GM21576 (cell line): ENCODE results near the gene PARD3.

ENCODE experiments used
- ATAC-seq: cut with Tn5 transposase; IDR thresholded peaks from one replicate; pipeline ENCODE4 v1.9.1; 2021; ENCODE audit warnings: mild to moderate bottlenecking, moderate library complexity; ENCODE audit not compliant: unreplicated experiment

PARD3 gene

DNA sequence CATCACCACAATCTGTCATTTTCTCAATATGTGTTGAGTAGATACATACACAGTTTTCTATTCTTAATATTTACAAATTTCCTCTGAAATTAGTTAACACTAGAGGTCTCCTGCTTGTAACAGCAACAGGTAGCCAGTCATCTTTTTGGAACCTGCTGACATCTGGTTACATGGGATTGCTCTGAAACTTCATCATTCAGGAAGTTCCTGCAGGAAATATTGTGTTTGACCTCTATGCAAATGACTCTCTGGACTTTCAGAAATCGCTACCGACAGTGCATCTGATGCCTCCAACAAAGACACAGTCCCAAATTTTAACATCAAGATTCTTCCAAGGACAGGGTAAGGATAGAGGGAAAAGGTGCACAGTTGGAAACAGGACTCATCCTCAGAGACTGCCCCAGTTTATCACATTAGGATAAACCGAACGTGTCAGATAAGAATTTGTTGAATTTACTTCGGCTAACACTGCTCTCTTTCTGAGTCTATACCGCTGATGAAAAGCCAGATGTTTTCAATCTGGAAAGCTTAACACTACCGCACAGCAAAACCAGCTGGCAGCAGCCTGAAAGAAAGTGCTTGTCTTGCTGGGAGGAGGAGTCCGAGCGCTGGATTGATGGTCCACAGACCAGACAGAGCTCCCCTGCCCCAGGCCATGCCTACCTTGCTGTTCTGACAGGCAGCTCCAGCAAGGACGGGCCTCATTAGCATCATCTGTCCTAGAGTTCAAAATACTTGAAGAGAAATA, 633.4 kb downstream of the PARD3 start:
- no peak for ATAC-seq

DNA sequence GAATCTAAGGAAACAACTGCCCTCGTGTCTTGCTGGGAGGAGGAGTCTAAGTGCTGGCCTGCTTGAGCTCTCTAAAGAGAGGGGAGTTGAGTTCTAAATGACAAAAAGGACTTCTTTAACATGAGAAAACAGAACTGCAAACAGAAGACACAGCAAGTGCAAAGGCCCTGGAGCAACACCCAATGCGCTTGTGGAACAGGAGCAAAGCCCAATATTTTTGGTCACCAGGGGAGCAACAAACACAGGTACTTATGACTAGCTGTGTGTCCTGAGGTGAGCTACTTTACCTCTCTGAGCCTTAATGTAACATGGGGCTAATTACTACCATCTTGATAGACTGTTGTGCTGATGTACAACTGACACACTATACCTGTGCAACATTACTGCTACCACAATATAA, 634.3 kb downstream of the PARD3 start:
- no peak for ATAC-seq

DNA sequence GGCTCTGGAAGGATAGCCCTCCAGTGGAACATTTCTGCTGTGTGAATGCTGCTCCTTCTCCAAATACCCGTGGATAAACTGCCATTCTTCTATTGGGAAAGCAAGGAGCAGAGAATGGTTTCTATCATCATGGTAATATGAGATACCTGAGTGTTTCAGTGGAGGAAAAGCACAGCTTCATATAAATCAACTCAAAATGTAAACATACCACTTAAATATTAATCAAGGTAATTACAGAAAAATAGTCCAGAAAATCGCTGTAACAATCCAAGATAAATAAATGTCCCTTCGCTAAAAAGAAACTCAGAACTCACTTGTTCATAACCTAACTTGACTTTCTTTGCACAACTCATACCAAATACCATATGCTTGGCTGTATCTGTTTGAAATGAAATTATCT, 635.8 kb downstream of the PARD3 start:
- no peak for ATAC-seq

GRCh38 chr10:34178756-34179155, 636.3 kb downstream of the PARD3 start:
- no peak for ATAC-seq

DNA sequence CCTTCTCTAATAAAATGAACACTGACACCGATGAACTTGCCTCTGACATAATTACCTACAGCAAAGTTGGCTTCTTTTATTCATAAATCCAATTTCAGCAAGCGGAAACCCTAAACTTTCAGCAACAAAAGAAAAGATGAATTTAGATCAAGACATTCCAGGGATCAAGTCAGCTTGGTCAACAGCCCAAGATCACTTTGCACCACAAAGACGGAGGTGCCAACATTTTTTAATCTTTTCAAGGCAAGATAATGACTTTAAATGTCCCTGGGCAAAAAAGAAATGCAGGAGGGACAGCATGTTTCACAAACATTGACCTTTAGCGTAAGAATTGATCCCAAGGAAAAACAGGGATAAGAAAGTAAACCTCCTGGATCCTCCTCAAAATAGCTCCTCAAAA, 636.9 kb downstream of the PARD3 start:
- no peak for ATAC-seq

DNA sequence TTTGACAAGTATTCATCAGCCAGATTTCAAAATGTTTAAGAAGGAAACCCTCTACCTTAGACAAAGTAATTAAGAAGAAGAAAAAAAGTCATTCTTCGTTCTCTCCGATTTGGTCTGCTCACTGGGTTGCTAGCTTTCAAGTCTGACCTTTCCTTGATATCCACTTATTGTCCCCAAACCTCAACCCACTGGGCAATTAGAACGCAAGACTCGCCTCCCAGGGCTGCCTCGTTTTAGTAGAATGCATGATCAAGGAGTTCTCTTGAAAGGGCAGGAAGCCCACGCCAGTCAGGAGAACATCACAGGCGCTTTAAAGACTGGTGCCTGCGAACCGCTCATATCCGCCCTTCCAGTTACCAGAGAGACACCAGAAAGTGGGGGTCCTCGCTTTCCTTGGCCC, 637.7 kb downstream of the PARD3 start:
- ATAC-seq, result no peak

GRCh38 chr10:34176351-34176750, 638.7 kb downstream of the PARD3 start:
- no peak for ATAC-seq

- ATAC-seq, result no peak
These were observed 640.0 kb downstream of the PARD3 start for GRCh38 chr10:34175121-34175520.

GRCh38 chr10:34172936-34173533, 642.1 kb downstream of the PARD3 start:
- ATAC-seq, result no peak

DNA sequence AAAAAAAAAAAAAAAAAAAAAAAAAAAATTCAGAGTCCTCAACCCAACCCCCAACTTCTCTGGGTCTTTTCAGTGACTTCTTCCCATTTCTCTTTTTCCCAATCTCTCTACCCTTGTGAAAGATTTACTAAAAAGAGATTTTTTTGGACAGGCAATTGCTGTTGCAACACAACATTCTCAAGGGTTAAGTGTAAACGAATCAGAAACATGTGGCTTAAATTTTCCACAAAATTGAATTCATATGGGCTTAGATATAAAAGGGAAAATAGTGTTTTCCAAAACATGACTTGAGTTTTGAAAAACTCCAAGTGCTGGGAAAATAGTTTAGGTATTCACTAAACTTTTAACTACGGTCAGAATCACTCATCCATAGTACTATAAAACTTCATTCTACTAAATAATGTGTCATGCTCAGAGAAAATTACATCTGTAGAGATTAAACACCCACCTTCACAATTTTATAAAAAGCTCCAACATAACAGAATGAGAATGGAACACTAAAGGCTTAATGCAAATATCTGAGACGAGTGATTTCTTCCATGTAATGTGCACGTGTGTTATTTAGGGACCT, 643.1 kb downstream of the PARD3 start:
- no peak for ATAC-seq

DNA sequence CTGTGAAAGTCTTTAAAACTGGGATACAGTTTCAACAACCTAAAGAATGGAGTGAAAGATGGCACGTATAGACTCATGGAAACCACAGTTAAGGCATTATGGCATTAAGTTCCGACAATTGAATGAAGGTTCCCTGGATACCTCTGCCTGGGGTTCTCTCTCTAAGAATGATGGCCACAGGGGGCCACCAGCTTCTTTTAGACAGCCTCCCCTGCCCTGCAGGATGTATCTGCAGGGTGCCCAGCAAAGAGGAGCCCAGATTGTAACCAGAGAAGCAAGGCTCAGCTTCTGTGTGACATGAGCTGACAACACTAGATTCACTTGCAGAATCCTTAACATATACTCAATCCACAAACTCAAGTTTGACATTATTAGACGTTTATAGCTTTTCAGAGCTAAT, 645.4 kb downstream of the PARD3 start:
- ATAC-seq, result no peak

DNA sequence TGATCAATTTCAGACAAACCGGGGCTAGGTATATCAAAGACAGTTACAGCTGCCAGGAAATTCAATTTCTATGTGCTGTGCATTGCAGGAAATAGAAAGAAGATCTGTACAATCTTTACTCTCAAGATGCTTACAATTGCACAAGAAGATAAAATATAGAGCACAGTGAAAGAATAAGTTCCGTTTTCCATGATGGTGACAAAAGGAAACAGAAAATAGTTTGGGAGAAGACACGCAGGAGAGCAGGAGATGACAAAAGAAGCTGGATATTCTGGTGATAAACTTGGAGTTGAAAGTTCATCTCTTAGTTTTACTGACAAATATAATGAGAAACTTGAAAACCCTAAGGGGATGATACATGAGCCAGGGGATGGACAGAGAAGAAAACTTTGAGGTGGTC, 646.0 kb downstream of the PARD3 start:
- no peak for ATAC-seq

DNA sequence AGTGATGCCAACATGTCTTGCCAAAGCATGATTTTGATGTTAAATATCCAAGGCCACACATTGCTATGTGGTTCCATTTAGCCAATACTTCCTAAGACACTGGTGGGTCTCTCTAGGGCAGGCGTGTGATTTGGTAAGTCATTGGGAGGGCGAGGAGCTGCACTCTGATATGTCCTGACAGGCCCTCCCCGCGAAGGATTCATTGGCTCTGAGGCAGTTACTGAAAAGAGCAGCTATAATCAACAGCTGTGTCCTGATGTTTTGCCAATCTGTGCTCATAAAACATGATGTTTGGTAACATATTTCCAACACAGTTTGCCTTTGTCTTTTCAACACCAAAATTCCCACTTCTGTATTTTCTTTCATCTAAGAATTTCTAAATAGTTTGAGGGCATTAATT, 646.7 kb downstream of the PARD3 start:
- ATAC-seq, result no peak

GRCh38 chr10:34166823-34167222, 648.3 kb downstream of the PARD3 start:
- no peak for ATAC-seq

DNA sequence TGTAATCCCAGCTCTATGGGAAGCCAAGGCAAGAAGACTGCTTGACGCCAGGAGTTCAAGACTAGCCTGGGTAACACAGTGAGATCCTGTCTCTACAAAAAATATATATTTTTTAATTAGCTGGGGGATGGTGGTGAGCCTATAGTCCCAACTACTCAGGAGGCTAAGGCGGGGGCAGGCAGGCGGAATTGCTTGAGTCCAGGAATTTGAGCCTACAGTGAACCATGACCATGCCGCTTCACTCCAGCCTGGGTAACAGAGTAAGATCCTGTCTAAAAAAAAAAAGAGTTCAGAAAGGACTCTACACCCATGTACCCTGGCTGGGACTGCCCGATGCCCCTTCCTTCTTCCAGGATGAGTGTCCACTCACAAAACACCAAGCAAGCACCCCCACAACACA, 648.7 kb downstream of the PARD3 start:
- ATAC-seq, result no peak

- ATAC-seq, result no peak
These were observed 651.1 kb downstream of the PARD3 start for GRCh38 chr10:34164029-34164428.

DNA sequence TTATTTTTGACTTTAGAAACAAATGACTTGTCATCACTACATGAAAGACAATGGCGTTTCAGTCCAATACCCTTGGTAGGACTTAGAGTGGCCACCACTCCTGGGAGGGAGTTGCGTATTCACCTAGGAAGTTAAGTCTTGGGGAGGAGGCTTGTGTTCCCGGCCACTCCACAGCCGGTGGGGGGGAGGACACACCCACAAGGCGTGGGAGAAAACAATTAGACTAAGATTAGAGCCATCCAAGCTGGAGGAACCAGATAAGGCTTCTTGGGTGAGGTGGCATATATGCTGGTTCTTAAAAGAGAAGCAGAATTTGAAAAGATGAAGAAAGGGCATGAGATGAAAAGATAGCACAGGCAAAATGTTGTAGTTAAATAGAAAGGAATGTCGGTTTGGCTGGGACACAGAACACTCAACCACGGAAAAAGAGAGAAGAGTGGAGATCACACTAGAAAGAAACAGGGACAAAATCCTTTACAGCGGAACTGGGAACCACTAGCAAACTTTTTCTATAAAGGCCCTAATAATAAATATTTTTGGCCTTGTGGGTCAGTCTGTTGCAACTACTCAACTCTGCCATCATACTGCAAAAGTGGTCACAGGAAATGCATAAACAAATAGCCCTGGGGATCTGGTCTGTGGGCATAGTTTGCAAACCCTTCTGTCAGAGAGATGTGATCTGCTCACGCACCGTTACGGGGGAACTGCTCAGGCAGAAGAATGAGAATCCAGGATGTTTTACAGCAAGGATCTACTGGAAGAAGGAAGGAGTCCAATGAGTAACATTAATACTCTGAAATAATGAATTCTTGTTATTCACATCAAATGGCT, 651.8 kb downstream of the PARD3 start:
- ATAC-seq, result no peak

GRCh38 chr10:34161777-34162370, 653.2 kb downstream of the PARD3 start:
- no peak for ATAC-seq

DNA sequence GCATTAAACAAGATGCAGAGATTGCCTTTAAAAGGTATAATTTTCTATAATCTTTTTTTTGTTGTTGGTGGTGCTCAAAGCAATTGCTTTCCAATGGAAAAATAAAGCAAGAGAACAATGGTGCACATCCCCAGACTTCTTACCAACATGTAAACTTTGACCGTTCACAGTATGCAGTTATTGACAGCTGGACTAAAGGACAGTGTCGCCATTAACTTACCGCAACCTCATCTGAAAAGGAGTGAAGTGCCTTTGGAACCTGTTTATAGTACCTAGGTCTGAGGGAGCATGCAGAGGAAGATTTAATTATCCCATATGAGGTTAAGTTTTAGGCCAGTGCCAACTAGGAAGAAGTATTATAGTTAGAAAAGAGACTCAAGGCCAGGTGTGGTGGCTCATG, 654.5 kb downstream of the PARD3 start:
- ATAC-seq, result no peak

DNA sequence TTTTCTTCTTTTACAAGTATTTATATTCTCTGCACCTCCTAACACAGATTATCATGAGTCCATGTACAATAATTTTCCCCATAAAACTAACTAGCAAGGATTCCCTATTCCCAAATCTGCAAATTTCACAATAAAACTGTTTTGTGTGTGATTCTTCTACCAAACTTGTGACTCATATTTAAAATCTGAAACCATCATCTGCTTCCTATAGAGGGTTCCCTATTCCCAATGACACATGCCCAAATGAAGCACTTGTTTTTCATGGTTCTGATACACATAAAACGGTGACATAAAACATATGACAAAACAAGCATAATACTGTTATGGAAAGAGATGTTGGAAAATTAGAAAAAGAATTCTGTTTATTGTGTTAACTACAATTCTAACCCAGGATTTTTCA, 657.6 kb downstream of the PARD3 start:
- ATAC-seq, result no peak

- no peak for ATAC-seq
These were observed 658.2 kb downstream of the PARD3 start for GRCh38 chr10:34156781-34157425.
